HepG2 (cell line): ENCODE results near the gene TIMM10. TPM values are rescaled to one million over a fixed set of nuclear protein-coding genes. Genes with fewer than 3 reads are reported as not detected.

ENCODE experiments used
- GPN1 ChIP-seq: sonication (generic); formaldehyde crosslinking; IDR thresholded peaks from 2 replicates; pipeline ENCODE4 v1.5.1; 2020; ENCODE audit warnings: missing genetic modification reagents, borderline replicate concordance
- GTF3A ChIP-seq: sonication (generic); formaldehyde crosslinking; conservative IDR thresholded peaks from 2 replicates; pipeline ENCODE4 v1.4.0; 2020; ENCODE audit warnings: mild to moderate bottlenecking, missing genetic modification reagents
- HNRNPL ChIP-seq: fragments of 200-400 bp; formaldehyde crosslinking; IDR thresholded peaks from 2 replicates; pipeline ENCODE4 v1.6.1; 2017; ENCODE audit warnings: mild to moderate bottlenecking, low read depth, low read length
- JARID2 ChIP-seq: sonication (generic); formaldehyde crosslinking; IDR thresholded peaks from 2 replicates; pipeline ENCODE4 v1.8.1; 2023; ENCODE audit warnings: missing genetic modification reagents, inconsistent platforms; ENCODE audit not compliant: insufficient replicate concordance
- KAT7 ChIP-seq: IDR thresholded peaks from 2 replicates; pipeline ENCODE4 v1.6.1; 2018; ENCODE audit warnings: borderline replicate concordance, missing compliant biosample characterization
- KLF15 ChIP-seq: sonication (generic); formaldehyde crosslinking; IDR thresholded peaks from 2 replicates; pipeline ENCODE4 v1.8.1; 2023; ENCODE audit warnings: borderline replicate concordance, mild to moderate bottlenecking, inconsistent platforms, missing genetic modification reagents, mixed read lengths
- MTA1 ChIP-seq: sonication (generic); formaldehyde crosslinking; IDR thresholded peaks from 2 replicates; pipeline ENCODE4 v1.4.0; 2020; ENCODE audit warnings: missing genetic modification reagents, mild to moderate bottlenecking, borderline replicate concordance
- SPEN ChIP-seq: sonication (generic); formaldehyde crosslinking; IDR thresholded peaks from 2 replicates; pipeline ENCODE4 v1.5.1; 2020; ENCODE audit warnings: low read depth, mild to moderate bottlenecking, missing genetic modification reagents
- ZNF251 ChIP-seq: sonication (generic); formaldehyde crosslinking; IDR thresholded peaks from 2 replicates; pipeline ENCODE4 v1.9.0; 2021; ENCODE audit warnings: mild to moderate bottlenecking, missing genetic modification reagents
- ZNF333 ChIP-seq: sonication (generic); formaldehyde crosslinking; IDR thresholded peaks from 2 replicates; pipeline ENCODE4 v1.4.0; 2020; ENCODE audit warnings: mild to moderate bottlenecking, missing genetic modification reagents, borderline replicate concordance
- ZNF552 ChIP-seq: sonication (generic); formaldehyde crosslinking; IDR thresholded peaks from 2 replicates; pipeline ENCODE4 v1.9.0; 2022; ENCODE audit warnings: missing genetic modification reagents, mild to moderate bottlenecking, borderline replicate concordance
- ZNF563 ChIP-seq: sonication (generic); formaldehyde crosslinking; IDR thresholded peaks from 2 replicates; pipeline ENCODE4 v1.8.0; 2022; ENCODE audit warnings: mild to moderate bottlenecking, moderate library complexity, missing genetic modification reagents
- ZNF703 ChIP-seq: sonication (generic); formaldehyde crosslinking; IDR thresholded peaks from 2 replicates; pipeline ENCODE4 v1.5.1; 2020; ENCODE audit warnings: missing genetic modification reagents, mild to moderate bottlenecking, moderate library complexity, borderline replicate concordance
- ZNF777 ChIP-seq: sonication (generic); formaldehyde crosslinking; IDR thresholded peaks from 2 replicates; pipeline ENCODE4 v1.4.0; 2020; ENCODE audit warnings: missing genetic modification reagents
- ZNF781 ChIP-seq: sonication (generic); formaldehyde crosslinking; IDR thresholded peaks from 2 replicates; pipeline ENCODE4 v1.5.1; 2020; ENCODE audit warnings: borderline replicate concordance, mild to moderate bottlenecking, missing genetic modification reagents; ENCODE audit errors: not compliant biosample characterization
- polyA plus RNA-seq, 8 experiments: library from polyadenylated mRNA; depleted of rRNA in 3 of 8; stranded (reverse) in 7 of 8; unstranded in 1 of 8; fragments of >200 nt; fragmentation: Illumina TruSeq in 4 of 8; extraction: Trizol in 4 of 8; gene quantifications; 2 replicates each; pipeline versions ENCODE4 v1.2.1 to v1.2.3, GENCODE V29; 2011 to 2016; ENCODE audit warnings: low read depth in 4 of 8, missing spikeins in 1 of 8, mixed read lengths in 1 of 8; ENCODE audit not compliant: insufficient read depth in 1 of 8
- total RNA-seq, 5 experiments: library from RNA; depleted of rRNA; stranded (reverse); fragments of >200 nt; fragmentation: Illumina TruSeq; extraction: Trizol; gene quantifications; 2 replicates each; pipeline ENCODE4 v1.2.3, GENCODE V29; 2016; ENCODE audit warnings: low read depth in 1 of 5
- TF ChIP-seq, protein P1 (sequence below): sonication (generic); formaldehyde crosslinking; IDR thresholded peaks from 2 replicates; pipeline ENCODE4 v1.4.0; 2020; ENCODE audit warnings: mild to moderate bottlenecking, missing genetic modification reagents
- TF ChIP-seq, protein P2 (sequence below): sonication (generic); formaldehyde crosslinking; IDR thresholded peaks from 2 replicates; pipeline ENCODE4 v1.4.0; 2020; ENCODE audit warnings: missing genetic modification reagents, borderline replicate concordance
- TF ChIP-seq, protein P3 (sequence below), 2 experiments: sonication (generic) in 1 of 2; formaldehyde crosslinking in 1 of 2; IDR thresholded peaks; 2 replicates each; pipeline versions ENCODE4 v1.4.0 to v1.6.1; 2018 to 2020; ENCODE audit warnings: missing genetic modification reagents in 2 of 2, borderline replicate concordance in 1 of 2, low read depth in 1 of 2, mild to moderate bottlenecking in 1 of 2, missing biosample characterization in 1 of 2
- TF ChIP-seq, protein P4 (sequence below): sonication (generic); formaldehyde crosslinking; IDR thresholded peaks from 2 replicates; pipeline ENCODE4 v1.8.0; 2022; ENCODE audit warnings: mild to moderate bottlenecking, missing genetic modification reagents, moderate library complexity
- TF ChIP-seq, protein P5 (sequence below): sonication (generic); formaldehyde crosslinking; IDR thresholded peaks from 2 replicates; pipeline ENCODE4 v1.4.0; 2020; ENCODE audit warnings: missing genetic modification reagents

TIMM10 gene
- total and polyA plus RNA-seq, 2 of the 13 experiments (the other 11 are each of a cell fraction or from before 2014, with no cell fraction given): 67.8 to 82.2 TPM

DNA sequence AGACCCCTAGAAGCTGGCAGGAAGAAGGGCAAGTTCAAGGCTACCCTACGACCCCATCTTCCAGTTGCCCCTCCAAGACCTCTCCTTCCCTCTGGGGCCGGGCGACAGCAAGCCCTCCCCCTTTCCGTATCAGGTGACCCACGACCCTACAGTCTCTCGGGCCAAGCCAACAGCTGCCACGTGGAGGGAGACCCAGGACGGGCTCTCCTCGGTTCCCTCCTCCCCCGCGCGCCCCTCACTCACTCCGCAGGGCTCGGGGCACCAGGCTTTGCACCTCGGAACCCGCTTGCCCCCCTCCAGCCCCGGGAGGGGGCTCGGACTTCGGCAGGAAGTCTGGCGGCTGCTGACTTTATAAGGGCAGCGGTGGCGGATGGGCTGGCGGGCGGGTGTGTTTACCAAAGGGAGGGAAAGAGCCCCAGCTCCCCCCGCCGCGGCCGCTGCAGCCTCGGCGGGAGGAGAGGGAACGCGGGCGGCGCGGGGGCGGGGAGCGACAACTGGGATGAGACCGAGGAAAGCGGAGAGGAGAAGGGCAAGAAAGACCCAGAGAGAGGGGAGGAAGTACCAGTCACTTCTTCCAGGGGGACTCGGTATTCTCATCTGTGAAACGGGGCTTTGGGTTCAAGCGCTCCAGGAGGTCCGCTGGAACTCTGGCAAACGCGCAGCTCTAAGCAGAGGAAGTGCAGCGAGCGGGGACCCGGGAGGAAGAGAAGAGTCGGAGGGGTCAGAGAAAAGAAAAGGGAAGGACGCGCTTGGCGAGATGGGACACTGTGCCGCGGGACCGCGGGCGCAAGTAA is 15.8 kb downstream of the TIMM10 start (continued):
- TF ChIP-seq HNRNPL: 0 out of 2 replicates have a peak, but pooled peaks have one; percentile 55
- TF ChIP-seq KLF15 (CRISPR knock-in tag): peak; percentile 16; the same call in 1 of the 2 replicates
- TF ChIP-seq GTF3A (CRISPR knock-in tag): no peak
- peak; percentile 13; the same call in 1 of the 2 replicates for TF ChIP-seq ZNF777 (CRISPR knock-in tag)
- TF ChIP-seq GPN1 (CRISPR knock-in tag): no peak
- peak; percentile 87 for TF ChIP-seq SPEN
- no peak; the same call in 1 of the 2 replicates for TF ChIP-seq ZNF563
- no peak for TF ChIP-seq ZNF333 (CRISPR knock-in tag)
- no peak for TF ChIP-seq ZNF251 (CRISPR knock-in tag)
- 0 out of 2 replicates have a peak, but pooled peaks have one; percentile 6 for TF ChIP-seq ZNF552
- TF ChIP-seq, protein P1, sequence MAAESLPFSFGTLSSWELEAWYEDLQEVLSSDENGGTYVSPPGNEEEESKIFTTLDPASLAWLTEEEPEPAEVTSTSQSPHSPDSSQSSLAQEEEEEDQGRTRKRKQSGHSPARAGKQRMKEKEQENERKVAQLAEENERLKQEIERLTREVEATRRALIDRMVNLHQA (CRISPR knock-in tag): no peak
- TF ChIP-seq, protein P2, sequence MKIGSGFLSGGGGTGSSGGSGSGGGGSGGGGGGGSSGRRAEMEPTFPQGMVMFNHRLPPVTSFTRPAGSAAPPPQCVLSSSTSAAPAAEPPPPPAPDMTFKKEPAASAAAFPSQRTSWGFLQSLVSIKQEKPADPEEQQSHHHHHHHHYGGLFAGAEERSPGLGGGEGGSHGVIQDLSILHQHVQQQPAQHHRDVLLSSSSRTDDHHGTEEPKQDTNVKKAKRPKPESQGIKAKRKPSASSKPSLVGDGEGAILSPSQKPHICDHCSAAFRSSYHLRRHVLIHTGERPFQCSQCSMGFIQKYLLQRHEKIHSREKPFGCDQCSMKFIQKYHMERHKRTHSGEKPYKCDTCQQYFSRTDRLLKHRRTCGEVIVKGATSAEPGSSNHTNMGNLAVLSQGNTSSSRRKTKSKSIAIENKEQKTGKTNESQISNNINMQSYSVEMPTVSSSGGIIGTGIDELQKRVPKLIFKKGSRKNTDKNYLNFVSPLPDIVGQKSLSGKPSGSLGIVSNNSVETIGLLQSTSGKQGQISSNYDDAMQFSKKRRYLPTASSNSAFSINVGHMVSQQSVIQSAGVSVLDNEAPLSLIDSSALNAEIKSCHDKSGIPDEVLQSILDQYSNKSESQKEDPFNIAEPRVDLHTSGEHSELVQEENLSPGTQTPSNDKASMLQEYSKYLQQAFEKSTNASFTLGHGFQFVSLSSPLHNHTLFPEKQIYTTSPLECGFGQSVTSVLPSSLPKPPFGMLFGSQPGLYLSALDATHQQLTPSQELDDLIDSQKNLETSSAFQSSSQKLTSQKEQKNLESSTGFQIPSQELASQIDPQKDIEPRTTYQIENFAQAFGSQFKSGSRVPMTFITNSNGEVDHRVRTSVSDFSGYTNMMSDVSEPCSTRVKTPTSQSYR (CRISPR knock-in tag): peak; percentile 23; the same call in 1 of the 2 replicates
- peak; percentile 38; the same call in 1 of the 2 replicates for TF ChIP-seq MTA1
- TF ChIP-seq, protein P3, sequence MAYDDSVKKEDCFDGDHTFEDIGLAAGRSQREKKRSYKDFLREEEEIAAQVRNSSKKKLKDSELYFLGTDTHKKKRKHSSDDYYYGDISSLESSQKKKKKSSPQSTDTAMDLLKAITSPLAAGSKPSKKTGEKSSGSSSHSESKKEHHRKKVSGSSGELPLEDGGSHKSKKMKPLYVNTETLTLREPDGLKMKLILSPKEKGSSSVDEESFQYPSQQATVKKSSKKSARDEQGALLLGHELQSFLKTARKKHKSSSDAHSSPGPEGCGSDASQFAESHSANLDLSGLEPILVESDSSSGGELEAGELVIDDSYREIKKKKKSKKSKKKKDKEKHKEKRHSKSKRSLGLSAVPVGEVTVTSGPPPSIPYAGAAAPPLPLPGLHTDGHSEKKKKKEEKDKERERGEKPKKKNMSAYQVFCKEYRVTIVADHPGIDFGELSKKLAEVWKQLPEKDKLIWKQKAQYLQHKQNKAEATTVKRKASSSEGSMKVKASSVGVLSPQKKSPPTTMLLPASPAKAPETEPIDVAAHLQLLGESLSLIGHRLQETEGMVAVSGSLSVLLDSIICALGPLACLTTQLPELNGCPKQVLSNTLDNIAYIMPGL (CRISPR knock-in tag; IDR thresholded peaks at IDR 0.05; ENCODE audit: borderline replicate concordance in 1 of 2, low read depth in 1 of 2): peak in 1 of 2 experiments; percentile 67; a peak in 1 of 4 replicates
- no peak for TF ChIP-seq ZNF781 (CRISPR knock-in tag)
- TF ChIP-seq, protein P4, sequence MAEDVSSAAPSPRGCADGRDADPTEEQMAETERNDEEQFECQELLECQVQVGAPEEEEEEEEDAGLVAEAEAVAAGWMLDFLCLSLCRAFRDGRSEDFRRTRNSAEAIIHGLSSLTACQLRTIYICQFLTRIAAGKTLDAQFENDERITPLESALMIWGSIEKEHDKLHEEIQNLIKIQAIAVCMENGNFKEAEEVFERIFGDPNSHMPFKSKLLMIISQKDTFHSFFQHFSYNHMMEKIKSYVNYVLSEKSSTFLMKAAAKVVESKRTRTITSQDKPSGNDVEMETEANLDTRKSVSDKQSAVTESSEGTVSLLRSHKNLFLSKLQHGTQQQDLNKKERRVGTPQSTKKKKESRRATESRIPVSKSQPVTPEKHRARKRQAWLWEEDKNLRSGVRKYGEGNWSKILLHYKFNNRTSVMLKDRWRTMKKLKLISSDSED (CRISPR knock-in tag): no peak
- TF ChIP-seq JARID2: no peak
- TF ChIP-seq, protein P5, sequence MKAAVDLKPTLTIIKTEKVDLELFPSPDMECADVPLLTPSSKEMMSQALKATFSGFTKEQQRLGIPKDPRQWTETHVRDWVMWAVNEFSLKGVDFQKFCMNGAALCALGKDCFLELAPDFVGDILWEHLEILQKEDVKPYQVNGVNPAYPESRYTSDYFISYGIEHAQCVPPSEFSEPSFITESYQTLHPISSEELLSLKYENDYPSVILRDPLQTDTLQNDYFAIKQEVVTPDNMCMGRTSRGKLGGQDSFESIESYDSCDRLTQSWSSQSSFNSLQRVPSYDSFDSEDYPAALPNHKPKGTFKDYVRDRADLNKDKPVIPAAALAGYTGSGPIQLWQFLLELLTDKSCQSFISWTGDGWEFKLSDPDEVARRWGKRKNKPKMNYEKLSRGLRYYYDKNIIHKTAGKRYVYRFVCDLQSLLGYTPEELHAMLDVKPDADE (CRISPR knock-in tag): no peak
- no peak for TF ChIP-seq KAT7 (CRISPR knock-in tag)
- TF ChIP-seq ZNF703 (CRISPR knock-in tag): no peak
